ENCODE results near the gene EVA1C.

DNA sequence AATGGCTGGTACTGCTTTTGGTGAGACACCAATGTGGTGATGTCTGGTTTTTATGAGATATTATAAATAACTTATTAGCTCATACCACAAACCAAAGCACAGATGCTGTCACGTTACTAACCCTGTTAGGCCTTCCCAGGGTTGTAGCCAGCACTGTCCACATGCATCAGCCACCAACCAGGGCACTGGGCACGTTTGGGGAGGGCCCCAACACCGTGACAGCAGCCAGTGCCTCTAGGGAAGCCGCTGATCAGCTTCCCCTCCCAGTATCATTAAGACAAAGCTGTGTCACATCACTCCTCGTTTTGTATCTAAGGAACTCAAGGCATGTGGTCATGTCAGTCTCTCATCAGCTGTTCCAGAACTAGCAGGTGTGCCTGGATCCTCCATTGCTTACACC lies 33.5 kb upstream of the EVA1C start:
- TF ChIP-seq, protein P1, sequence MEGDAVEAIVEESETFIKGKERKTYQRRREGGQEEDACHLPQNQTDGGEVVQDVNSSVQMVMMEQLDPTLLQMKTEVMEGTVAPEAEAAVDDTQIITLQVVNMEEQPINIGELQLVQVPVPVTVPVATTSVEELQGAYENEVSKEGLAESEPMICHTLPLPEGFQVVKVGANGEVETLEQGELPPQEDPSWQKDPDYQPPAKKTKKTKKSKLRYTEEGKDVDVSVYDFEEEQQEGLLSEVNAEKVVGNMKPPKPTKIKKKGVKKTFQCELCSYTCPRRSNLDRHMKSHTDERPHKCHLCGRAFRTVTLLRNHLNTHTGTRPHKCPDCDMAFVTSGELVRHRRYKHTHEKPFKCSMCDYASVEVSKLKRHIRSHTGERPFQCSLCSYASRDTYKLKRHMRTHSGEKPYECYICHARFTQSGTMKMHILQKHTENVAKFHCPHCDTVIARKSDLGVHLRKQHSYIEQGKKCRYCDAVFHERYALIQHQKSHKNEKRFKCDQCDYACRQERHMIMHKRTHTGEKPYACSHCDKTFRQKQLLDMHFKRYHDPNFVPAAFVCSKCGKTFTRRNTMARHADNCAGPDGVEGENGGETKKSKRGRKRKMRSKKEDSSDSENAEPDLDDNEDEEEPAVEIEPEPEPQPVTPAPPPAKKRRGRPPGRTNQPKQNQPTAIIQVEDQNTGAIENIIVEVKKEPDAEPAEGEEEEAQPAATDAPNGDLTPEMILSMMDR (conservative IDR thresholded peaks at IDR 0.05 in 1 of 2, IDR thresholded peaks at IDR 0.05 in 1 of 2; ENCODE audit: extremely low read depth in 1 of 2, insufficient read depth in 1 of 2, low read depth in 1 of 2, low read length in 2 of 2) = no peak
- no peak for TF ChIP-seq EZH2 (IDR thresholded peaks at IDR 0.05; ENCODE audit: borderline replicate concordance, low read length)
